HG03439 (cell line): Measurements from ENCODE around the gene H1-8.
"Not testable (repeated sequence)": the region's sequence is repeated elsewhere in the genome, so short reads cannot be mapped to it uniquely, and the experiment has no call there.

Experiments used
- ATAC-seq: cut with Tn5 transposase; IDR thresholded peaks from one replicate; pipeline ENCODE4 v1.9.1; 2021; ENCODE audit warnings: mild to moderate bottlenecking, moderate library complexity; ENCODE audit not compliant: unreplicated experiment

Gene H1-8

DNA sequence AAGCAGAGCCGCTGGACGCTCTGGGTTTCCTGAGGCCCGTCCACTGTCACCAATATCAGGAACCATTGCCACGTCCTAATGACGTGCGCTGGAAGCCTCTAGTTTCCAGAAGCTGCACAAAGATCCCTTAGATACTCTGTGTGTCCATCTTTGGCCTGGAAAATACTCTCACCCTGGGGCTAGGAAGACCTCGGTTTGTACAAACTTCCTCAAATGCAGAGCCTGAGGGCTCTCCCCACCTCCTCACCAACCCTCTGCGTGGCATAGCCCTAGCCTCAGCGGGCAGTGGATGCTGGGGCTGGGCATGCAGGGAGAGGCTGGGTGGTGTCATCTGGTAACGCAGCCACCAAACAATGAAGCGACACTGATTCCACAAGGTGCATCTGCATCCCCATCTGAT lies 11.3 kb upstream of the H1-8 start:
- no peak for ATAC-seq

DNA sequence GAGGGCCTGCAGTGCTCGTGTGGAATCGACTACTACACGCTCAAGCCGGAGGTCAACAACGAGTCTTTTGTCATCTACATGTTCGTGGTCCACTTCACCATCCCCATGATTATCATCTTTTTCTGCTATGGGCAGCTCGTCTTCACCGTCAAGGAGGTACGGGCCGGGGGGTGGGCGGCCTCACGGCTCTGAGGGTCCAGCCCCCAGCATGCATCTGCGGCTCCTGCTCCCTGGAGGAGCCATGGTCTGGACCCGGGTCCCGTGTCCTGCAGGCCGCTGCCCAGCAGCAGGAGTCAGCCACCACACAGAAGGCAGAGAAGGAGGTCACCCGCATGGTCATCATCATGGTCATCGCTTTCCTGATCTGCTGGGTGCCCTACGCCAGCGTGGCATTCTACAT lies 10.7 kb upstream of the H1-8 start:
- ATAC-seq, result no peak

DNA sequence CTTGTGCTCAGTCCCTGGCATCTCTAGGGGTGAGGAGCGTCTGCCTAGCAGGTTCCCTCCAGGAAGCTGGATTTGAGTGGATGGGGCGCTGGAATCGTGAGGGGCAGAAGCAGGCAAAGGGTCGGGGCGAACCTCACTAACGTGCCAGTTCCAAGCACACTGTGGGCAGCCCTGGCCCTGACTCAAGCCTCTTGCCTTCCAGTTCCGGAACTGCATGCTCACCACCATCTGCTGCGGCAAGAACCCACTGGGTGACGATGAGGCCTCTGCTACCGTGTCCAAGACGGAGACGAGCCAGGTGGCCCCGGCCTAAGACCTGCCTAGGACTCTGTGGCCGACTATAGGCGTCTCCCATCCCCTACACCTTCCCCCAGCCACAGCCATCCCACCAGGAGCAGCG lies 9.6 kb upstream of the H1-8 start:
- ATAC-seq, result no peak

DNA sequence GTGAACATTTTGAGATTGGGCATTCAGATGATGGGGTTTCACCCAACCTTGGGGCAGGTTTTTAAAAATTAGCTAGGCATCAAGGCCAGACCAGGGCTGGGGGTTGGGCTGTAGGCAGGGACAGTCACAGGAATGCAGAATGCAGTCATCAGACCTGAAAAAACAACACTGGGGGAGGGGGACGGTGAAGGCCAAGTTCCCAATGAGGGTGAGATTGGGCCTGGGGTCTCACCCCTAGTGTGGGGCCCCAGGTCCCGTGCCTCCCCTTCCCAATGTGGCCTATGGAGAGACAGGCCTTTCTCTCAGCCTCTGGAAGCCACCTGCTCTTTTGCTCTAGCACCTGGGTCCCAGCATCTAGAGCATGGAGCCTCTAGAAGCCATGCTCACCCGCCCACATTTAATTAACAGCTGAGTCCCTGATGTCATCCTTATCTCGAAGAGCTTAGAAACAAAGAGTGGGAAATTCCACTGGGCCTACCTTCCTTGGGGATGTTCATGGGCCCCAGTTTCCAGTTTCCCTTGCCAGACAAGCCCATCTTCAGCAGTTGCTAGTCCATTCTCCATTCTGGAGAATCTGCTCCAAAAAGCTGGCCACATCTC lies 8.4 kb upstream of the H1-8 start:
- no peak for ATAC-seq

DNA sequence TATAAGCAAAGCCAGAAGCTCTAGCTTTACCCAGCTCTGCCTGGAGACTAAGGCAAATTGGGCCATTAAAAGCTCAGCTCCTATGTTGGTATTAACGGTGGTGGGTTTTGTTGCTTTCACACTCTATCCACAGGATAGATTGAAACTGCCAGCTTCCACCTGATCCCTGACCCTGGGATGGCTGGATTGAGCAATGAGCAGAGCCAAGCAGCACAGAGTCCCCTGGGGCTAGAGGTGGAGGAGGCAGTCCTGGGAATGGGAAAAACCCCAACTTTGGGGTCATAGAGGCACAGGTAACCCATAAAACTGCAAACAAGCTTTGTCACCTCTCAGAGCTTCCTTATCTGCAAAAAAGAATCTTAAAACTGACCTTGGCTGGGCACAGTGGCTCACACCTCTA lies 7.9 kb upstream of the H1-8 start:
- no peak for ATAC-seq

DNA sequence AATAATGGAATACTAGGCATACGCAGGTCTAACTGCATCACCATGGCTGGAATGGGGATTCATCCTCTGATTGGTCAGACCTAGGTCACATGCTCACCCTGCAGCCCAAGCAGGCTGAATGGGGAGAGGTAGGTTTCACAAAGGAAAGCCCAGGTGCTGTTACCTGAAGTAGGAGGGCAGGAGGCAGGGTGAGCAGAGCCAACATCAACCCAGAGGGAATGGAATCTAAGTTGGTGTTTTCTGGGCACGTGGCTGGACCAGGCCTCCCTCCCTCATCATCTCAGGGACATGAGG lies 6.7 kb upstream of the H1-8 start:
- ATAC-seq, result no peak

DNA sequence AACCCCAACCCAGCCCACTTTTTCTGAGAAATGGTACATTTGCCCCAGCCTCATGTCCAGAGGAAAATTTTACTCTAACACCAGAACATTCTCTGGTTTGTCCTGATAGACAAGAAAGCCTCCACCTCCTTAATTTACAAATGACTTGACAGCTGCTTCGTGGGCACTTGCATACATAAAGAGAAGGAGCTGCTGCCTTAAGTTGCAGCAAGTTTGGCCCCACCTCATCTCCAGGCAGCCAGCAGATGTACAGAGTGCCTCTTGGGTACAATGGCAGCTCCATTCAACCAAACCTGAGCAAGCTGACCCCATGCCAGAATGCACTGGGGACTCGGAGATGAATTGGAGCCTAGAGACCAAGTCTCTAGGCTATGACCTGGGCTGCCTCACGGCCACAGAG lies 6.2 kb upstream of the H1-8 start:
- no peak for ATAC-seq

DNA sequence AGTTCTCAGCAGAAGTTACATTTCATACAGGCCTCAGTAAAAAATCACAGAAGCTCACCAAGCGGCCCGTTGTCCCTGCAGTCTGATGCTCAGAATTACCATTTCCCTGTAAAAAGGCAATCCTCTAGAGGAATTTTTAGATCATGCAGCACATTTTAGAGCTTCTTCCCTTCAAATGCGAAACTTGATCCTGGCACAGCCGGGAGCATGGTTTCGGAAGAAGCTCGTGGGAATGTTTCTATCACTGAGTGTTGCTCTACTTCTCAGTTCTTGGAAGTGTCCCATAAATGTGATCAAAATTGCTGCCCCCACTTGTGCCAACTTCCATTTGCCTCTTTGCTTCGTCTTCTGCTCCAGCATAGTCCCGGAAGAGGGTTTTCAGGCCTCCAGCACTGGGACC lies 3.8 kb upstream of the H1-8 start:
- ATAC-seq, result no peak

DNA sequence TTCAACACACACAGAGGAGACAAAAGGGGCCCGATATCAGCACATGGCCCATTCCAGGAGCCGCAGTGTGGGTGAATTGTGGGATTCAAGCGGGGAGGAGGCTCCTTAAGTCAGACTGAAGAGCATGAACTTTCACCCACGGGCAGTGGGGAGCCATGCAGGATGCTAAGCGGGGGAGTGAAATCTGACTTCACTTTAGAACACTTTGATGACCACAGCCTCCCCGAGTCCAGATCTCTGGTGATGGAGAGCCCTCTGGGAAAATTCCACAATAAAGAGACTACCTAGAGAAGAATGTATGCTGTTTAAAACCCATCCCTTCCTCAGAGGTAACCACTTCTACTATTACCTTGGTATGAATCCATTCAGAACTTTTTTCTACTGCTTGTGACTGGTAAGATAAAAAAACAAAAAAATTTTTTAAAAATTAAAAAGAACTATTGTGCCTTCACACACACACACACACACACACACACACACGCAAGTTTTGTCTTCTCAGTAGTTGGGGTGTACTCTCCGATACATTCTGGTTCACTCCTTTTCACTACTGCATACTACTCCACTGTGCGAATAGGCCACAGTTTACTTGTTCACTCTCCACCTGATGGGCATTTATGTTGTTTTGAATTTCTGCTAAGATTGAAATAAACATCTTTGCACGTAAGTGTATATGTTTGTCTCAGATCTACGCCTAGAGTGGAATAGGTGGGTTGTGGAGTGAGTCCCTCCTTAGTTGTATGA lies 2.0 kb upstream of the H1-8 start:
- no peak for ATAC-seq

DNA sequence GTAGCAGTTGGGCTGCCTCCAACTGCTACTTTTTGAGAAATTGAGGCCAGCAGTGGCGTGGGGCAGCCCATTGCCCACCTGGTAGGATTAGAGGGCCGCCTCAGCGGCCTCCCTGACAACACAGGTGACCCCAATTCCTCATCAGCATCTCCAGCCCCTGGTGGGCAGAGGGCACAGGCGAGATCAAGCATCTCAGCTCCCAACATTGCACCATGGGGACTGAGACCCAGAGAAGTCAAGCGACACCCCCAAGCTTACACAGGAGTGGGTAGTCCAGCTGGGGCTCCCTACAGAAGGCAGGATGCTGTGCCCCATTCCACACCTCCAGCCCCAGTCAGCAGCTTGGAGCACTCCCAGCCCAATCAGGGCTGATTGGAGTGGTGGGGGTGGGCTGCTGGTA lies 228 bp upstream of the H1-8 start:
- no peak for ATAC-seq

DNA sequence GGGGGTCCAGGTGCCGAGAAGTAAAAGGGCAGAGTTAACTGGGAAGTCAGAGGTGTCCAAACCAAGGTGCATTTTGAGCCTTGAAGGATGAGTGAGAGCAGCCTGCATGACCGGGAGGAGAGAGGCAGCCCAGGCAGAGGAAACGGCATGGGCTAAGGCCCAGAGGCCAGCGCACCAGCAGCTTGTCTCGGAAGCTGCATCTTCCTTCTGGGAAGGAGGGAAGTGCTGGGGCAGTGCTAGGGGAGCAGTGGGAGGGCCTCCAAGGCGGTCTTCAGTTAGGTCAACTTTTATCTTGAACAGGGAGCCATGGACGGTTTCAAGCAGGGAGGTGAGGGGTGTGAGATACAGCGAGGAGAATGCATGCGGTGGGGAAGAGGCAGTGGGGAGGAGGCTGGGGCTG lies 1.0 kb downstream of the H1-8 start:
- ATAC-seq, result no peak

DNA sequence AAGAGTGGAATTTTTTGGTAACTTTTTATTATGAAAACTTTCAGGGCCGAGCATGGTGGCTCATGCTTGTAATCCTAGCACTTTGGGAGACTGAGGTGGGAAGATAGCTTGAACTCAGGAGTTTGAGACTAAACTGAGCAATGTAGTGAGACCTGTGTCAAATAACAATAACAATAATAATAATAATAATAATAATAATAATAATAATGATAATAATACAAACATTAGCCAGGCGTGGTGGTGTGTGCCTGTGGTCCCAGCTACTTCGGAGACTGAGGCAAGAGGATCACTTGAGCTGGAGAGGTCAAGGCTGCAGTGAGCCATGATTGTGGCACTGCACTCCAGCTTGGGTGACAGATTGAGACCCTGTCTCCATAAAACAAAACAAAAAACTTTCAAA lies 3.0 kb downstream of the H1-8 start:
- not testable (repeated sequence) for ATAC-seq

DNA sequence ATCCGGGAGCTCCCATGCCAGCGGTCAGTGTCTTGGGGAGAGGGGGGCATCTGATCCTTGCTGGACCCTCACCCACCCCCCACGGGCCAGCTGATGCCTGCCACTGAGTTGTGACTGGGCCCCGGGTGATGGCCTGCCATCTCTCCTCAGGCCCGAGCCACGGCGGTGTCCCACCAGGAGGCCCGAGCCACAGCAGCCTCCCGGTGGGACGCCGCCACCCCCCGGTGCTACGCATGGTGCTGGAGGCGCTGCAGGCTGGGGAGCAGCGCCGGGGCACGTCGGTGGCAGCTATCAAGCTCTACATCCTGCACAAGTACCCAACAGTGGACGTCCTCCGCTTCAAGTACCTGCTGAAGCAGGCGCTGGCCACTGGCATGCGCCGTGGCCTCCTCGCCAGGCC lies 4.3 kb downstream of the H1-8 start:
- no peak for ATAC-seq

DNA sequence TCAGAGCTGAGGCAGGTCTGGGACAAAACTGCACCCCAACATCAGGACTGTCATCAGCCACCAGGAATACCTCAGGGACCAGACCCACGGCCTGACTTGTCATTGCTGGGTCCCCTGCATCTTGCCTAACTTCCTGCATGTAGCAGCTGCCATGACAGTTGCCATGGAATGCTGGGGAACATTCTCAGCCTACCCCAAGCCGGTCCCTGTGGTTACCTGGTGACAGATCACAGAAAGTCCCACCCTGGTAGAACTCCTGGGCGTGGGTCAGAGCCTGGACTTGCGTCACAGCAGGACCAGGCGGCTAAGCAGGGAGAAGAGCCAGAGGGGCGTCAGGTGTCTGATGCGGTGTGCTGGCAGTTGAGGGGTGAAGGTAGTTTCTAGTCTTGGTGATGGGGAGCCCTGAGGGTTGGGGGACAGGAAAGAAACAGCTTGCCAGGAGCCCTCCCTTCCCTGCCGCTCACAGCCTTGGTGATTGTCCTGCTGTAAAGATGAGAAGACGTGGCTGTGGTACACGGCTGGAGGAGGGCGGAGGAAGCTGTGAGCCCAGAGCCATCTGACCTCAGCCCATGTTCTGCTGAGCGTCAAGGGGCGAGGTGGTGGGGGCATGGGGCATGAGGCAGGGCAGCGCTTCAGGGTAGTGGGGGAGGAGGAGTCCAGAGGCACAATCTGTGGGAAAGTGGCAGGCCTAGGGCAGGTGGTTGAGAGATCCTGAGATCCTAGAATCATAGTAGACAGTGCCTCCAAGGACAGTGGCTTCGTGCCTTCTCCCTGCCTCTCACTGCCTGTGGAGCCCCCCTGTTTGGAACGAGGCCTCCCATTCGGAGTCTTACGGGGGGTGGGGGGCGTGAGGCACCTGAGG lies 5.4 kb downstream of the H1-8 start:
- no peak for ATAC-seq

DNA sequence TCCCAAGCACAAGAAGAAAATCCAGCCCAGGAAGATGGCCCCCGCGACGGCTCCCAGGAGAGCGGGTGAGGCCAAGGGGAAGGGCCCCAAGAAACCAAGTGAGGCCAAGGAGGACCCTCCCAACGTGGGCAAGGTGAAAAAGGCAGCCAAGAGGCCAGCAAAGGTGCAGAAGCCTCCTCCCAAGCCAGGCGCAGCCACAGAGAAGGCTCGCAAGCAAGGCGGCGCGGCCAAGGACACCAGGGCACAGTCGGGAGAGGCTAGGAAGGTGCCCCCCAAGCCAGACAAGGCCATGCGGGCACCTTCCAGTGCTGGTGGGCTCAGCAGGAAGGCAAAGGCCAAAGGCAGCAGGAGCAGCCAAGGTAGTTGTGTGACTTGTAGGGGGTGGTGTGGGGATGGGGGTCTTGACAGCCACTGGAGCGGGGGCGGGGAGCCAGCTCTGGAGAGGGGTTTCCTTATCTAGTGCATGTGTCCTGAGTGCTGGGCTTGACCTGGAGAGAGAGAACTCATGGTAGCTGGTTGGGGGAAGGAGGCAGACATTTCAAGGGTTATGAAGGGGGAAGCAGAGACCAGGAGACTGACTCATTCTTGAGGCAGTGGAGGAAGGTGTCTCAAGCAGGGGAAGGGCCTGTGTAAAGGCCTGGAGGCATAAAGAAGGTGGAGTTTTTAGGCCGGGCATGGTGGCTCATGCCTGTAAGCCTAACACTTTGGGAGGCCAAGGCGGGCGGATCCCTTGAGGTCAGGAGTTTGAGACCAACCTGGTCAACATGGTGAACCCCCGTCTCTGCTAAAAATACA lies 6.2 kb downstream of the H1-8 start:
- no peak for ATAC-seq

DNA sequence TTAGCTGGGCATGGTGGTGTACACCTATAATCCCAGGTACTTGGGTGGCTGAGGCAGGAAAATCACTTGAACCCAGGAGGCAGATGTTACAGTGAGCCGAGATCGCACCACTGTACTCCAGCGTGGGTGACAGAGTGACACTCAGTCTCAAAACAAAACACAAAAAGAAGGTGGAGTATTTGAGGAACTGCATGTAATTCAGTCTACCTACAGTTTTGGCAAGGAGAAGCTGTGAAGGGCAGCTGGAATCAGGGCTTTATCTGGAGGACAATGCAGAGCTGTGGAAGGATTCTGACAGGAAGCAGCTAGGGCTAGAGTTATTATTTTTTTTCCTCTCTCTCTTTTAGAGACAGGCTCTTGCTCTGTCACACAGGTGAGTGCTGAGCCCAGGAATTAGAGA lies 6.8 kb downstream of the H1-8 start:
- ATAC-seq, result no peak

DNA sequence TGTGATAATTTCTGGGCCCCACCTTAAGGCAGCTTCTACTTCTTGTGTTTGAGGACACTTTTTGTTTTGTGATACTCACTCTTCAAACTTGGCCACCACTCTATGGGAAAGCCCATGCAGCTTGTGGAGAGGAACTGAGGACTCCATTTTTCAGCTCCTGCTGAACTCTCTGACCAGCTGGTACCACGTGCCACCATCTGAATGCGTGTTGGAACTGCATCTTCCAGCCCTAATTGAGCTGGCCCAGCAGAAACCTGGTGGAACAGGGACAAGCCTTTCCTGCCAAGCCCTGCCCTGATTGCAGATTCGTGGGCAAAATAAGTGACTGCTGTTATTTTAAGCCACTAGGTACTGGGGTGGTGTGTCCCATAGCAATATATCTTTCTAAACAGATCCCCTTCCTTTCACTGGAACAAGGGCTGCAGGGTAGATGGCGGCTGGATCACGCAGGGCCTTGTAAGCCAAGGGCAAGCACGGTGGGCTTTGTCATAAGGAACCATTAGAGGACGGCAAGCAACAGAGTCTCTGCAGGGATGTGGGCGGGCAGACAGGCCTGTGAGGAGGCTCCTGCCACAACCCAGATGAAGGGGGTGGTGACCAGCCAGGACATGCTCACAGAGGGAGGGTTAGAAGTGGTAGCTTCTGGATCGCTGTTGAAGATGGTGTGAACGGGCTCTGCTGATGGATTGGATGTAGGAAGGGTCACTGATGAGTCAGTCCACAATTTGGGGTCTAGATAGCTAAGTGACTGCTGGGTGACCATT lies 9.5 kb downstream of the H1-8 start:
- ATAC-seq, result no peak

DNA sequence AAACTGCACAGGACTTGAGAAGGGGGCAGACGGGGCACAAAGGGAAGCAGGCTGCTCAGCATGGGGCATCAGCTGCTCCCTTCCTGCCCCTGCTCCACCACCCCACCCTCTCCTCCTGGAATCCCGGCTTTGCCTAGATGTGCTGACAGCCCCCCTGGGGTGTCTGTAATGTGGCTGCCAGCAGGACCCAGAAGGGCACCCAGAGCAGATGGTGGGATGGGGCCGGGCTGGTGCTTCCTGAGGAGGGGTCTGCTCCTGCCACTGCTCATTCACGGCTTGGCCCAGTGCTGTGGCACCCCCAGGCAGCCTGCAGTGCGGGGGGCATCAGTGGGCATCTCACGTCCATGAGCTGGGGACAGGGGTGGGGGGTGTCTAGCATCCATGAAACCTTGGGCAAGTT lies 10.2 kb downstream of the H1-8 start:
- no peak for ATAC-seq

DNA sequence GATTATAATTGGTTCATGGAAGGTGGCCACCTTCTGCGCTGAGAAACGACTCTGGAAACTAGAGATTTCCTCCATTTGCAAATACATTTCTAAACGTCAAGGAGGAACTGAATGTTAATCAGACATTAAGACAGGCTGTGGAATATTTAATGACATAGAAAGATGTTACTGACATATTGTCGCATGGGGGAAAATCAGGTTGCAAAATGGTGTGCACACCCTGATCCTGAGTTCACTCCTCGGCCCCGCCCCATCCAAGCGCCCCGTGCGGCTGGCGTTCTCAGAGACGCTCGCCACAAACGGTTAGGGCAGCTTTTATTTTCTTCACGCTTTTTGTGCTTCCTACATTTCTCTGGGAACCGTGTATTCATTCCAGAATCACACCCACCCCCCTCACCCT lies 10.7 kb downstream of the H1-8 start:
- no peak for ATAC-seq

DNA sequence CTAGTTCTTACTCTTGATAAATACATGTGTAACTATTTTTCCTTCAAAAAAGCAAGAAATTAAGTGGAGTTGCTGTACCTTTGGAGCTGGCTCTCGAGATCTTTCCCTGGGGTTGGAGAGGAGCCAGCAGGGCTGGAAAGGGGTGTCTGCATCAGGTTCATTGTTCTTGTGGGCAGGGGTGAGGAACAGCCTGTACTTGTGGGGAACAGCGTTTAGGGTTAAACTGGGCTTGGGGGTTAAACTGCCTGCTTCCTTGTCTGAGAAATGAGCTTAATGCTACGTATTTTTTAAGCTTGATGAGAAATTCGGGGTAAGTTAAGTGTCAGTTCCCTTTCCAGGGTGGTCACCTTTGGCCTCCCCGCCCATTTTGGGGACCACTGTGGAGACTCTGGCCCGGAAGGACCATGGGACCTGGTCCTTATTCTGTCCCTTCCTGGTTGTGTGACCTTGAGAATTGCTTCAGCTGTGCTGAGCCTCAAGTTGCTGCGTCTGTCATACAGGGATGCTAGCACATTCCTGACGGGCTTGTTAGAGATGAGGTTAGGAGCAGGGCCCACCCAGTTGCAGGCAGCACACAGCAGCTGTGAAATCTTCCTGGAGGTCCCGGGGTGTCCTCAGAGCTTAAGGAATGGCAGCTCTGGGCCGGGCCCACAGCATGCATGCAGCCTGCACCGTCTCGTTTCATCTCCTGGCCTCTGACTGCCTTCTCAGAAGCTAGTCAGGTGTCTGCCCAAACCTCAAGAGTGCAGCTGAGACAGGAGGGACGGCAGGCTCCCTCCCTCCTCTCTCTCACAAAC lies 11.6 kb downstream of the H1-8 start:
- no peak for ATAC-seq
